Skeletal muscle tissue (tissue), 4 donors: ENCODE results near the gene PACRG. TPM values are rescaled to one million over a fixed set of nuclear protein-coding genes. Genes with fewer than 3 reads are reported as not detected.

Experiments
- H3K27ac ChIP-seq: one replicate; pipeline ENCODE4 v1.7.0; 2013; ENCODE audit warnings: mild to moderate bottlenecking, low read depth, low read length, inconsistent platforms
- H3K27me3 ChIP-seq, 3 donors: one replicate each; pipeline ENCODE4 v1.7.0; 2013; ENCODE audit warnings: low read length in 3 of 3; ENCODE audit not compliant: control insufficient read depth in 3 of 3, insufficient read depth in 3 of 3
- H3K36me3 ChIP-seq, 3 donors: one replicate each; pipeline ENCODE4 v1.7.0; 2013; ENCODE audit warnings: low read length in 3 of 3; ENCODE audit not compliant: control insufficient read depth in 3 of 3, insufficient read depth in 3 of 3
- H3K4me1 ChIP-seq, 3 donors: one replicate each; pipeline ENCODE4 v1.7.0; 2013; ENCODE audit warnings: low read length in 3 of 3, mild to moderate bottlenecking in 3 of 3; ENCODE audit not compliant: control insufficient read depth in 3 of 3, insufficient read depth in 3 of 3
- H3K4me3 ChIP-seq, 3 donors: one replicate each; pipeline ENCODE4 v1.7.0; 2013; ENCODE audit warnings: low read length in 3 of 3
- H3K9ac ChIP-seq, 3 donors: one replicate each; pipeline ENCODE4 v1.7.0; 2013; ENCODE audit warnings: low read length in 3 of 3, mild to moderate bottlenecking in 3 of 3, moderate library complexity in 2 of 3, low read depth in 1 of 3
- H3K9me3 ChIP-seq, 3 donors: one replicate each; pipeline ENCODE4 v1.7.0; 2013; ENCODE audit warnings: low read length in 3 of 3; ENCODE audit not compliant: control insufficient read depth in 3 of 3
- total RNA-seq: library from RNA; depleted of rRNA; stranded (reverse); fragments of >200 nt; gene quantifications from one replicate; pipeline ENCODE4 v1.2.3, GENCODE V29; 2014
- donor health status: Osteomylitis.

PACRG gene
- total RNA-seq, 1 donor from 2014 or later = 1.0 TPM

- no peak overlapping the region for H3K9ac ChIP-seq
- H3K27ac ChIP-seq = no peak overlapping the region
- no peaks in the 10 kb centered on the region for H3K36me3 ChIP-seq
- H3K4me3 ChIP-seq = no peak overlapping the region
- no peaks in the 10 kb centered on the region for H3K4me1 ChIP-seq
- no peaks in the 10 kb centered on the region for H3K9me3 ChIP-seq
- no peaks in the 10 kb centered on the region for H3K27me3 ChIP-seq
These were observed 86.7 kb downstream of the PACRG start for GRCh38 chr6:162814426-162814973.

DNA sequence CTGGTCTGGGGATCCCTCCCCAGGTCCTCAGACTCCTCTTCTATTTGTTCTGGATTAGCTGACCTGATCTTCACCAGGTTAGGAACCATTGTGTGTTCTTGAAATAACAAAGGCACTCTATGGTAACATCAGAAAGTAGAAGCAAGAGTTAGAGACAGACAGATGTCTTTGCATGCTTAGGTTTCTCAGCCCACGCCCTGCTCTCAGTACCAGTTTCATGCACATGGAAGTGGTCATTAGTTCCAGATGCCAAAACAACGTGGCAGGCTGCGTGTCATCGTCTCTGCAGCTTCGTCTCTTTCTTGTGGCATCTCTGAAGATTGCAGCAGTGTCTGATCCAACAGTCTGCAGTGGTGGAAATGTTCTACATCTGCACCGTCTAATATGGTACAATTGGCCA, 89.4 kb downstream of the PACRG start:
- H3K9me3 ChIP-seq = no peaks in the 10 kb centered on the region
- H3K27ac ChIP-seq = no peak overlapping the region
- no peaks in the 10 kb centered on the region for H3K36me3 ChIP-seq
- H3K9ac ChIP-seq = no peak overlapping the region
- no peaks in the 10 kb centered on the region for H3K27me3 ChIP-seq
- H3K4me3 ChIP-seq = no peak overlapping the region
- H3K4me1 ChIP-seq = no peaks in the 10 kb centered on the region

- no peaks in the 10 kb centered on the region for H3K36me3 ChIP-seq
- H3K27ac ChIP-seq = no peak overlapping the region
- no peak overlapping the region for H3K4me3 ChIP-seq
- H3K27me3 ChIP-seq = no peaks in the 10 kb centered on the region
- no peaks in the 10 kb centered on the region for H3K9me3 ChIP-seq
- H3K9ac ChIP-seq = no peak overlapping the region
- no peaks in the 10 kb centered on the region for H3K4me1 ChIP-seq
These were observed 91.5 kb downstream of the PACRG start for GRCh38 chr6:162819284-162819683.

DNA sequence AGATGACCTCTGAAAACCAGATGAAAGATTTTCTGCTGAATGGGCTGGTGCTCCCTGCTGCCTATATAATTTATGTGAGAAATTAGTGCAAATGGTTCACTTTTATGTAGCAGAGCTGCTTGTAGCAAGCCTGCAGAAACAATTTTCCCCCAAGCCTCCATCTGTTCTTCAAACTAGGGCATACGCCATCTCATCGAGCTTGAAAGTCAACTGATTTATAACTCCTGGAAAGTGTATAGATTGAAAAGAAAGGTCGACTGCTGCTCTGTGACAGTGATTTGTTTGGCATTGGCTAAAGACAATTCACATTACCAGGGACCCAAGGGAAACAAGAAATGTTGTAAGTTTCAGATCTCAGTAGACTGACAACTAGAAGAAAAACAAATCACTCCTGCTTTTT, 93.3 kb downstream of the PACRG start:
- Histone ChIP-seq H3K36me3 (no peaks in the 10 kb centered on the region), H3K9me3 (no peaks in the 10 kb centered on the region), H3K4me1 (no peaks in the 10 kb centered on the region), H3K27ac (no peak overlapping the region), H3K9ac (no peak overlapping the region), H3K4me3 (no peak overlapping the region), H3K27me3 (no peaks in the 10 kb centered on the region)

DNA sequence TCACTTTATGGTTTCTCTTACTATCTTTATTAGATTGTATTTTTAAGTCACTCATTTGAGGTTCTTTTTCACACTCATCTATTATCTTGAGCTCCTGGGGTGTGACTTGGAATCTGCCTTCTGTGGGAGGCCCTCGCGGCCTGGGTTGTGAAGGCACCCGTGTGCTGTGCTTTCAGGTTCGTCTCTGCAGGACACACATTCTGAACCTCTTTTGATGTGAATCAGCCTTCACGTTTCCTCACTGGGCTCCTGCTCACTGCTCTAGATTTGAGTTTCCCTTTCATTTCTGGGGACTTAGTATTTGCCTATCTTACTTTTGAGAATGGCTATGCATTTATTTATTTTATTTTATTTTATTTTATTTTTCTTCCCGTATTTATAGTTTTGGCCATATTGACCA, 97.8 kb downstream of the PACRG start:
- Histone ChIP-seq H3K27me3 (no peaks in the 10 kb centered on the region), H3K4me1 (no peaks in the 10 kb centered on the region), H3K9me3 (no peaks in the 10 kb centered on the region), H3K4me3 (no peak overlapping the region), H3K27ac (no peak overlapping the region), H3K9ac (no peak overlapping the region), H3K36me3 (no peaks in the 10 kb centered on the region)

DNA sequence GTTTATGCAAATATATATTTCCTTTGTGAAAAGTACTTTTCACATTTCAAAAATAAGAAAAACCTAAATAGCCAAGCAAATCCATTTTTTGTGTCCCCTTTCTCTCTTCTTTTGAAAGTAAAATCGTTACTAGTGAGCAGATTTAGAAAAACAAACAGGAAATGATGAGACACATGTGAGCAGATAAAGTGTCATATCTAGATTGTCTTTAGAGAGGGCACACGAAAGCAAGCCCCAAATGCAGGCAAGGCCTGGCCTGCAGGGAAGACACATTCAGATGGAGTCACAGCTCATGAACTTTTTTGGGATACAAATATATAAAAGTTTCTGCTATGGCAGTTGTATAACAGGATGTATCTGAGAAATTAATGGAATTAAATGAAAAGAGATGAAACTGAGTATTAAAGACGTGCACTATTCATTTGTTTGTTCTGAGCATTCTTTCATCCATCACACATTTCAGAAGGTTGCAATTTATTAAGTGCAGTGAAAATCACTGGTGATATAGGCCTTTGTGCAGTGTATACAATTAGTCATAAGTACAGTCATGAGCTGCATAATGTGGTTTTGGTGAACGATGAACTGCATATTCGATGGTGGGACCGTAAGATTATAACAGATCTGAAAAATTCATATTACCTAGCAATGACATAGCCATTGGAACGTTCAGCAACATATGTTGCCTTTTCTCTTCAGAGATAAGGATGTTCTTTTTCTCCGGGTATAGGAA, 101.4 kb downstream of the PACRG start:
- Histone ChIP-seq H3K9ac (no peak overlapping the region), H3K4me3 (no peak overlapping the region), H3K9me3 (peaks cover 0 to 2% (median 0%) of the 10 kb centered on the region in 3 donors), H3K36me3 (no peaks in the 10 kb centered on the region), H3K27ac (no peak overlapping the region), H3K4me1 (no peaks in the 10 kb centered on the region), H3K27me3 (no peaks in the 10 kb centered on the region)

- no peaks in the 10 kb centered on the region for H3K4me1 ChIP-seq
- no peak overlapping the region for H3K9ac ChIP-seq
- no peaks in the 10 kb centered on the region for H3K36me3 ChIP-seq
- no peak overlapping the region for H3K4me3 ChIP-seq
- peaks cover 0 to 2% (median 0%) of the 10 kb centered on the region in 3 donors for H3K9me3 ChIP-seq
- no peak overlapping the region for H3K27ac ChIP-seq
- no peaks in the 10 kb centered on the region for H3K27me3 ChIP-seq
These were observed 106.0 kb downstream of the PACRG start for GRCh38 chr6:162833776-162834175.

GRCh38 chr6:162845972-162846371, 118.2 kb downstream of the PACRG start:
- H3K4me3 ChIP-seq = no peak overlapping the region
- no peaks in the 10 kb centered on the region for H3K27me3 ChIP-seq
- no peaks in the 10 kb centered on the region for H3K4me1 ChIP-seq
- no peaks in the 10 kb centered on the region for H3K9me3 ChIP-seq
- no peak overlapping the region for H3K9ac ChIP-seq
- no peak overlapping the region for H3K27ac ChIP-seq
- no peaks in the 10 kb centered on the region for H3K36me3 ChIP-seq

DNA sequence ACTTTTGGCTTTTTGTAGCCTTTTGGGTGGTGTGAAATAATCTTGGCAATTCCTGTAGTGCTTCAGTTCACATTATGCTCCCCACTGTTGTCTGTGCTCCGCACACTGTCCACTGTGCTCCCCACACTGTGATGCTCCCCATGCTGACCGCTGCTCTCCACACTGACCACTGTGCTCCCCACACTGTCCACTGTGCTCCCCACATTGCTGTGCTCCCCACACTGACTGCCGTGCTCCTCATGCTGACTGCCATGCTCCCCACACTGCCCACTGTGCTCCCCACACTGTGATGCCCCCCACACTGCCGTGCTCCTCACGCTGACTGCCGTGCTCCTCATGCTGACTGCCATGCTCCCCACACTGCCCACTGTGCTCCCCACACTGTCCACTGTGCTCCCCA, 118.9 kb downstream of the PACRG start:
- no peaks in the 10 kb centered on the region for H3K36me3 ChIP-seq
- no peak overlapping the region for H3K4me3 ChIP-seq
- H3K9ac ChIP-seq = no peak overlapping the region
- H3K9me3 ChIP-seq = no peaks in the 10 kb centered on the region
- H3K27me3 ChIP-seq = no peaks in the 10 kb centered on the region
- no peaks in the 10 kb centered on the region for H3K4me1 ChIP-seq
- H3K27ac ChIP-seq = no peak overlapping the region

- no peak overlapping the region for H3K9ac ChIP-seq
- no peaks in the 10 kb centered on the region for H3K36me3 ChIP-seq
- no peaks in the 10 kb centered on the region for H3K9me3 ChIP-seq
- no peak overlapping the region for H3K4me3 ChIP-seq
- no peak overlapping the region for H3K27ac ChIP-seq
- no peaks in the 10 kb centered on the region for H3K4me1 ChIP-seq
- H3K27me3 ChIP-seq = no peaks in the 10 kb centered on the region
These were observed 121.5 kb downstream of the PACRG start for GRCh38 chr6:162849269-162849668.
